Measurements from ENCODE around the gene PKP1. TPM values are rescaled to one million over a fixed set of nuclear protein-coding genes. Genes with fewer than 3 reads are reported as not detected.

PKP1 gene
- total RNA-seq, 1 donor from 2014 or later = 8.2 TPM

DNA sequence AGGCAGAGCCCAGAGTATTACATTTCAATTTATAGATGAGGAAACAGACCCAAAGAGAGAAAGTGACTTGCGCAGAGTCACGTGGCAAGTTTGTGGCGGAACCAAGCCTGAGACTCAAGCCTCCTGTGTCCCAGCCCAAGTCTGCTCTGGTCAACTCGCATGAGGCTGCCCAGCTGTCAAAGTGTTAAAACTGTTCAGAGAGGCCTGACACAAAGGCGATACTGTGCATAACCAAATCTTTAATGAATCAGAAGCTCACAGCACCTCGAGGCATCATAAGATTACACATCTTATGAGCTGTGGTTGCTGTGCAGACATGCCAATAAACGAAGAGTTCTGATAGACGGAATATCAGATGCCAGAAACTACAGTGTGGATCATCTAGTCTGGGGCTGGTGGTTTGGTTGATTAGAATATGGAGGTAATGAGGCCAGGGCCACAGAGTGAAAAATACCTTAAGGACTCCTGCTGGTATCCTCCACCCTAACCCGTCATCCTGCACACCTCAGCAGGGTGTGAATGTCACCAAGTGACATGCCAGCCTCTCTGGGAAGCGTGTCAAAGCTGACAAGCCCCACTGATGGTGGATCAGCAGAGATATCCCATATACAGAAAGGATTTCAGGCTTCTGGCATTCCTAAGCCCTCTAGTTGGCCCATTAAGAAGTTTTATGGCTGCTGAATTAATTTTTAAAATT is 52.0 kb downstream of the PKP1 start:
- ATAC-seq = no peak
- no peak for DNase-seq (ENCODE audit: low spot score)
- intact Hi-C loops (cut with DNase I) = no loop called here

- intact Hi-C loops (cut with DNase I) = no loop called here
- no peak for ATAC-seq
- no peak for DNase-seq (ENCODE audit: low spot score)
Measured at GRCh38 chr1:201335901-201336300, 52.6 kb downstream of the PKP1 start.

GRCh38 chr1:201336711-201337450 is 53.6 kb downstream of the PKP1 start:
- intact Hi-C loops (cut with DNase I) = no loop called here
- DNase-seq (ENCODE audit: low spot score) = no peak
- no peak for ATAC-seq

DNA sequence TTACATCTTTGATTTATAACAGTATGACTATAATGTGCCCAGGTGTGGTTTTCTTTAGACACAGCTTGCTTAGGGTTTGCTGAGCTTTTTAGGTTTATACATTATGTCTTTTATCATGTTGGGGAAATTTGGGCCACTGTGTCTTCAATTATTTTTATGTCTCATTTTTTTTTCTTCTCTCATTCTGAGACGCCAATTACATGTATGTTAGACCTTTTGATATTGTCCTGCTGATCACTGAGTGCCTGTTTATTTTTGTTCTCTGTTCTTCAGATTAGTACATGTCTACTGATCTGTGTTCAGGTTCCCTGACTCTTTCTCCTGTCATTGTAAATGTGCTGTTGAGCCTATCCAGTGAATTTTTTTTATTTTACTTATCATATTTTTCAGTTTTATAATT is 58.1 kb downstream of the PKP1 start:
- no peak for DNase-seq (ENCODE audit: low spot score)
- ATAC-seq = no peak
- intact Hi-C loops (cut with DNase I) = no loop called here

- DNase-seq (ENCODE audit: low spot score) = no peak
- ATAC-seq = no peak
- intact Hi-C loops (cut with DNase I) = no loop called here
Measured at GRCh38 chr1:201344206-201345080, 61.1 kb downstream of the PKP1 start.

DNA sequence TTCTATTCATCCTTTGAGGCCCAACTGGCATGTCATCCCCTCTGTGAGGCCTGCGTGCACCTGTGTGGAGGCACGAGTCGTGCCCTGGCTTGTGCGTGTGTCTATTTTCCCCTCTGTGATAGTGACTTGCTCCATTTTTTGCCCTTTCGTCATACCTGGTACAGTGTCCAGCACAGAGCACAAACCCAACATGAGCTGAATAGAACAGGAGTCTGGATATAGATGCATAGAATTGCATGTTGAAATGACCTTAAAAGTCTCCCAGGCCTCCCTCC is 61.7 kb downstream of the PKP1 start:
- intact Hi-C loops (cut with DNase I) = no loop called here
- DNase-seq (ENCODE audit: low spot score) = no peak

DNA sequence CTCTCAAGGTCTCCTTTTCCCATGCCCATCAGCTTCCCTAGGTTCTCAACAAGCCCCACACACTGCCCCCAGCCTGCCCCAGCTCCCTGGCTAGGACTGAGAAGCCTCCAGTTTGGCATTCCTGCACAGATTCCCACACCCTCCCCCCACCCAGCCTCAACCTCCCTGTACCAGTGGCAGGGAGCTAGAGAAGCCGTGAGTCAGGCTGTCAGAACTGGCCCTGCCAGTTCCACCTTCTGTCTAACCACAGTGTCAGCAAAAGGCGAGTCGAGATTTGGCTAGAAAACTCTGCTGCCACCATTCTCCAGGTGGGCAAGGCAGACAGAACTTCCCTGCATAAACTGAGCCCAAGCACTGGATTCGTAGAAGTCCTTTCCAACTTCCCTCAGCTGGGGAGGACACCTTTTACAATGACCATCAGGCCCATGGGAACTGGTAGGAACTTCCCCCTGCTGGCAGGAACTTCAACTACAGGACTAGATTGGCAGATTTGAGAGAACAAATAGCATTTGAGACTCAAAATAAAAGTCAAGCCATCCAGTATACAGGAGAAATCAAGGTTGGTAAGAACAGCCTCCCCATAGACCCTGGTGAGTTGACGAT is 63.1 kb downstream of the PKP1 start:
- DNase-seq (ENCODE audit: low spot score) (no peak), ATAC-seq (no peak)
- intact Hi-C loops (cut with DNase I) = no loop called here

More for the DNA sequence above, 61.7 kb downstream of the PKP1 start:
- no peak for ATAC-seq

DNA sequence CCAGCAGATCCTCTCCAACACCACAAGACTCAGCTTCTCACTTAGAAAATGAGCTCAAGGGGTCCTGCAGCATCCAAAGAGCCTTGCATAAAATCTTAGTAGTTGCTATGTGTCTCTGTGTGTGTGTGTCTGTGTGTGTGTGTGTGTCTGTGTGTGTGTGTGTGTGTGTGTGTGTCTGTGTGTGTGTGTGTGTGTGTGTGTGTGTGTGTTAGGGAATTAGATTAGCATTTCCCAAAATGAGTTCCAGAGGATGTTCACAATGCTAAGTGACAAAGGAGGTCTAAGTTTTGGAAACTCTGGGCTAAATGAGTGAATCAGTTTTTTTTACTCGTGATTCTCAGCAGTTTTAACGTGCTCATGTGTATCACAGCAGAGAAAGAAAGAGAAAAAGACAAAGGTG is 63.7 kb downstream of the PKP1 start:
- DNase-seq (ENCODE audit: low spot score) (no peak), ATAC-seq (no peak)
- intact Hi-C loops (cut with DNase I) = no loop called here

- intact Hi-C loops (cut with DNase I) = no loop called here
- DNase-seq (ENCODE audit: low spot score) (no peak), ATAC-seq (no peak)
Measured at GRCh38 chr1:201347498-201348210, 64.3 kb downstream of the PKP1 start.

DNA sequence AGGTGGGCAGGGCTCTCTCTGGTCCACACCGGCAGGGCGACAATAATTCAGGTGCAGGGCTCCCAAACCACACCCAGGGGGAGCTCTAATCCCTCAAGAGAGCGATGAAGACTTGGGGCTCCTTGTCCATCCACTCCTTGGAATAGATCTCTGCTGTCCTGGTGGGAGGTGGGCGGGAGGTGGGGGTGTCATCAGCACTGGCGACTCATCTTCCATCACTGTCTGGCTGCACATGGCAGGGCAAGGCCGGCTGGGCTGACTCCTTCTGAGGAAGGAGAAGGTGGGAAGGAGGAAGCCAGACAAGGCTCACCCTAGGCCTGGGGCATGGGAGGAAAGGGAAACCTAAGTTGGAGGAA is 64.9 kb downstream of the PKP1 start:
- peak; percentile 61 for ATAC-seq
- intact Hi-C loops (cut with DNase I) = no loop called here
- no peak for DNase-seq (ENCODE audit: low spot score)

- intact Hi-C loops (cut with DNase I) = no loop called here
- ATAC-seq (no peak), DNase-seq (ENCODE audit: low spot score) (no peak)
Measured at GRCh38 chr1:201349092-201349491, 65.8 kb downstream of the PKP1 start.

DNA sequence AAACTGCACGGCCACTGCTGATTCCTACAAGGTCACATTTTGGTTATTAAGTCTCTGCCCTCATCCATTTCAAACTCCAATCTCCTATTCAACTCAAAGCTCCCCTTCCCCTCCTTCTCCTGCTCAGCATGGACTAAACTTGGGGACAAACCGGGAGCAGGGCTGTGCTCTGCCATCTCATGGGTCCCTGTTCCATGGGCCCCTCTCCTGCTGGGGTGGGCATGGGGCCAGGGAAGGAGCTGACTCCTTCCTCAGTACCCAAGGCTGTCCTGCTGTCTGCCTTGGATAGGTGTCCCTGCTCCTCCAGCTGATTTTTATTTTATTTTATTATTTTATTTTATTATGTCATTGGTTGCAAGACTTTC is 67.0 kb downstream of the PKP1 start:
- intact Hi-C loops (cut with DNase I) = no loop called here
- DNase-seq (ENCODE audit: low spot score) (no peak), ATAC-seq (no peak)

DNA sequence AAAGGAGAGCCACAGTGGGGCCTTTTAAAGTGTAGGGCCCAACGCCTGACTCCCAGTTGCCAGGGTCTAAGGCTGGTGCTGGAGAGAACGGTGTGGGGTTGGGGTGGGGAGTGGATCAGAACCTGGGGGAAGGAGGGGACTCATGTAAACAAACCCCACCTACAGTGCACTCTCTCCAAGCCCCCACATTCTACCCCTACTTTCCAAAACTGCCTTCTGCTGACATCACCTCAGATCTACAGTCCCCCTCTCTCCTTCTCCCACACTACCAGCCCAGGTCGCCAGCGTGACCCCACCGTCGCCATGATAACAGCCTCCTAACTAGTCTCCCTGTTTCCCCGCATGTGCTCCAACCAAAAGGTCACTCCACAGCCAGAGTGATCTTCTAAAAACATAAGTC is 67.6 kb downstream of the PKP1 start:
- no peak for DNase-seq (ENCODE audit: low spot score)
- intact Hi-C loops (cut with DNase I) = no loop called here
- ATAC-seq = no peak

DNA sequence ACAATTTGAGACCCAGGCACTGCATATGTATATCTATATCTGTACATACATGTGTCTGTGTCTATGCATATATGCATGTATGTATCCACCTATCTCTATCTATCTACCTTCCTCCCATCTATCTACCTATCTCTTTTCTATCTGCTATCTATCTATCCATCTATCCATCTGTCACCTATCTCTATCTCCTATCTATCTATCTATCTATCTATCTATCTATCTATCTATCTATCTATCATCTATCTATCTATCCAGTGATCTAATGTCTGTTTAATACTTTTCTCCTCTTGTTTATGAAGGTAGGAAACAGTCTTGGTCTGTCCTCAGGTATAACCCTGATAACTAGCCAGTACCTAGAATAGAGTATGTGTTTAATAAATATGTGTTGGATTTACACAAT is 68.3 kb downstream of the PKP1 start:
- ATAC-seq = no peak
- no peak for DNase-seq (ENCODE audit: low spot score)
- intact Hi-C loops (cut with DNase I) = no loop called here

DNA sequence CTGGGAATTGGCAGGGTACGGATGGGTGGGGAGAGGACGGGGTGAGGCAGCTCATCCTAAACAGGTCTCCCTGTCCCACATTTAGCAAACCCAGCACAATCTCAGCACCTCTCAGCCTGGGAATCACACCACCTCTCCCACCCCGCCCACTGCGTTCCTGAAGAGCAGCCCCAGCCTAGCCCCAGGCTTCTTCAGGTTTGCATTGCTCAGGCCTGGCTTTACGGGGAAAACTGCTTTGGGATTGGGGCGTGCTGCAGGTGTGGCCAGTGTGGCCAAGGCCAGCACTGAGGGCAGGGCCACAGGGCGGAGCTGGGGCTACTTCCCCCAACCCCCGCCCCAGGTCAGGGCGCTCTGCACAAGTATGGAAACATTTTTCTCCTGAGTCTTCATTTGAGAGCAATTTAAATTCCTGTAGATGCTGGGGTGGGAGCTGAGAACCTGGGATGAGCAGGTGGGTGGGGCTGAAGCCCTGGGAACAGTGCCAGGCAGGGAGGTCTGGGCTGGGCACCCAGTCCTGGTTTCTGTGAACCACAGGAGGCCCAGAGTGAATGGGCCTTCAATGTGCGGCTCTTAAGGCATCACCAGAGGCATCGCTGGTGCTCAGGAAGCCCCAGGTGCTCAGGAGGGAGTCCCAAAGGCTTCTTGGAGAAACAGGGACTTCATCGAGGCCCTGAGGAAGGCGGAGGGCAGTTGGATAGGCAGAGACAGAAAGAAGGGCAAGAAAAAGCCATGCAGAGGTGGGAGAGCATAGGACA is 70.1 kb downstream of the PKP1 start:
- intact Hi-C loops (cut with DNase I) = no loop called here
- ATAC-seq (no peak), DNase-seq (ENCODE audit: low spot score) (no peak)

- intact Hi-C loops (cut with DNase I) = no loop called here
- ATAC-seq (no peak), DNase-seq (ENCODE audit: low spot score) (no peak)
Measured at GRCh38 chr1:201354151-201354900, 71.0 kb downstream of the PKP1 start.

DNA sequence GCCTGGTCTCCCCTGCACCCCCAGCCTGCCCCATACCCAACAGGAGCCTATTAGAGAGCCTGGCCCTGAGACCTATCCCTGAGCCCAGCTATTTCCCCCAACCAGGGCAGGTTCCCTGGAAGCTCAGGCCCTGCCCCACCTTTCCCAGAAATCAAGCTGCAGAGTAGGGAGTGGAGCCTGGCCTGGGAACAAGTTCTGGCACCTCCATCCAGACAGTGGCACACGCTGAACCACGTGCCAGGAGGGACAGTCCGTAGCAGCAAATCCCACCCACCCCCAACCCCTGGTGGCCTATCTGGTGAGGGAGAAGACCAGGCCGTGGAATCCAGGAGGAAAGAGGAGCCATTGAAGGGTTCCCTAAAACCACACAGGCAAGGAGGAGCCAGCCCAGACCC is 71.6 kb downstream of the PKP1 start:
- peak; percentile 52 for ATAC-seq
- no peak for DNase-seq (ENCODE audit: low spot score)
- intact Hi-C loops (cut with DNase I) = no loop called here

GRCh38 chr1:201355471-201355870 is 72.2 kb downstream of the PKP1 start:
- intact Hi-C loops (cut with DNase I) = no loop called here
- DNase-seq (ENCODE audit: low spot score) (no peak), ATAC-seq (no peak)
